ENCODE results near the gene SLC44A2.

Gene SLC44A2

GRCh38 chr19:10691178-10691881, 66.0 kb downstream of the SLC44A2 start:
- H2AFZ ChIP-seq (ENCODE audit: low read depth): no peak overlapping the region
- H3K79me2 ChIP-seq (ENCODE audit: insufficient read depth, low read depth): no peaks in the 10 kb centered on the region
- H3K36me3 ChIP-seq (ENCODE audit: insufficient read depth): peaks cover 9% of the 10 kb centered on the region; the same call in 1 of the 2 replicates
- peaks cover 1% of the 10 kb centered on the region for H3K27me3 ChIP-seq (ENCODE audit: insufficient read depth, low read depth)
- no peak overlapping the region for H3K27ac ChIP-seq
- H3K4me1 ChIP-seq (ENCODE audit: low read depth, poor library complexity, severe bottlenecking): peaks cover 4% of the 10 kb centered on the region
- H4K20me1 ChIP-seq (ENCODE audit: insufficient read depth): peaks cover 3% of the 10 kb centered on the region; the same call in 1 of the 2 replicates
- H3K4me3 ChIP-seq (IDR thresholded peaks at IDR 0.05; ENCODE audit: insufficient read depth, low read depth, low read length): no peak overlapping the region
- H3K9ac ChIP-seq: no peak overlapping the region
- no peak overlapping the region for H3K4me2 ChIP-seq
- no peak for TF ChIP-seq CTCF (conservative IDR thresholded peaks at IDR 0.05; ENCODE audit: low read depth, low read length)

GRCh38 chr19:10691883-10692282, 66.5 kb downstream of the SLC44A2 start:
- no peak overlapping the region for H3K4me2 ChIP-seq
- H3K27me3 ChIP-seq (ENCODE audit: insufficient read depth, low read depth): peaks cover 7% of the 10 kb centered on the region
- H3K9ac ChIP-seq: no peak overlapping the region
- H3K36me3 ChIP-seq (ENCODE audit: insufficient read depth): peaks cover 9% of the 10 kb centered on the region; the same call in 1 of the 2 replicates
- H4K20me1 ChIP-seq (ENCODE audit: insufficient read depth): peaks cover 3% of the 10 kb centered on the region; the same call in 1 of the 2 replicates
- TF ChIP-seq CTCF (conservative IDR thresholded peaks at IDR 0.05; ENCODE audit: low read depth, low read length): no peak
- peaks cover 4% of the 10 kb centered on the region for H3K4me1 ChIP-seq (ENCODE audit: low read depth, poor library complexity, severe bottlenecking)
- no peak overlapping the region for H3K27ac ChIP-seq
- H2AFZ ChIP-seq (ENCODE audit: low read depth): no peak overlapping the region
- no peak overlapping the region for H3K4me3 ChIP-seq (IDR thresholded peaks at IDR 0.05; ENCODE audit: insufficient read depth, low read depth, low read length)
- no peaks in the 10 kb centered on the region for H3K79me2 ChIP-seq (ENCODE audit: insufficient read depth, low read depth)

- Histone ChIP-seq H4K20me1 (ENCODE audit: insufficient read depth) (peaks cover 3% of the 10 kb centered on the region; the same call in 1 of the 2 replicates), H3K4me1 (ENCODE audit: low read depth, poor library complexity, severe bottlenecking) (peaks cover 4% of the 10 kb centered on the region), H3K9ac (no peak overlapping the region), H3K4me2 (no peak overlapping the region), H3K4me3 (IDR thresholded peaks at IDR 0.05; ENCODE audit: insufficient read depth, low read depth, low read length) (no peak overlapping the region), H3K36me3 (ENCODE audit: insufficient read depth) (peaks cover 9% of the 10 kb centered on the region; the same call in 1 of the 2 replicates), H2AFZ (ENCODE audit: low read depth) (no peak overlapping the region), H3K79me2 (ENCODE audit: insufficient read depth, low read depth) (no peaks in the 10 kb centered on the region), H3K27me3 (ENCODE audit: insufficient read depth, low read depth) (peaks cover 13% of the 10 kb centered on the region), H3K27ac (no peak overlapping the region)
- no peak for TF ChIP-seq CTCF (conservative IDR thresholded peaks at IDR 0.05; ENCODE audit: low read depth, low read length)
Observed at GRCh38 chr19:10692673-10693264, 67.4 kb downstream of the SLC44A2 start.

Measured in KMS-11 (cell line).